COR-L47 (cell line): ENCODE data around the gene MAGOH.
"Not testable (repeated sequence)": the region's sequence is repeated elsewhere in the genome, so short reads cannot be mapped to it uniquely, and the experiment has no call there.

Experiments
- DNase-seq: peaks from one replicate; lab custom pipeline; 2025; lab: John Stamatoyannopoulos, UW

MAGOH gene

GRCh38 chr1:53220171-53220961, 18.0 kb downstream of the MAGOH start, which contains the start of gene CZIB:
CZIB (minus strand) TSS chr1:53220634; CDS start chr1:53220575, 59 bp downstream.
- peak; percentile 93 for DNase-seq

- no peak for DNase-seq
These were observed 18.6 kb downstream of the MAGOH start for GRCh38 chr1:53219711-53220110.

- DNase-seq: no peak
These were observed 20.1 kb downstream of the MAGOH start for GRCh38 chr1:53218201-53218600.

GRCh38 chr1:53214376-53214940, 23.9 kb downstream of the MAGOH start:
- no peak for DNase-seq

GRCh38 chr1:53210954-53211353, 27.4 kb downstream of the MAGOH start:
- DNase-seq: no peak

GRCh38 chr1:53210352-53210751, 28.0 kb downstream of the MAGOH start:
- DNase-seq: no peak

- DNase-seq: no peak
These were observed 30.6 kb downstream of the MAGOH start for GRCh38 chr1:53207726-53208125.

GRCh38 chr1:53206735-53207379, 31.5 kb downstream of the MAGOH start:
- no peak for DNase-seq

GRCh38 chr1:53206083-53206685, 32.1 kb downstream of the MAGOH start:
- not testable (repeated sequence) for DNase-seq

- DNase-seq: not testable (repeated sequence)
These were observed 32.8 kb downstream of the MAGOH start for GRCh38 chr1:53205496-53205895.

GRCh38 chr1:53203466-53203865, 34.9 kb downstream of the MAGOH start:
- no peak for DNase-seq

- no peak for DNase-seq
These were observed 40.1 kb downstream of the MAGOH start for GRCh38 chr1:53198241-53198651.

GRCh38 chr1:53197291-53198200, 40.8 kb downstream of the MAGOH start:
- DNase-seq: no peak

GRCh38 chr1:53196485-53197290, 41.6 kb downstream of the MAGOH start, which contains the start of gene CPT2:
CPT2 (plus strand) TSS chr1:53196824; CDS start chr1:53196944, 120 bp downstream.
- DNase-seq: peak; percentile 90

GRCh38 chr1:53196017-53196484, 42.3 kb downstream of the MAGOH start:
- no peak for DNase-seq

- DNase-seq: no peak
These were observed 42.9 kb downstream of the MAGOH start for GRCh38 chr1:53195246-53196016.

- DNase-seq: no peak
These were observed 48.1 kb downstream of the MAGOH start for GRCh38 chr1:53190210-53190611.

GRCh38 chr1:53189061-53189460, 49.3 kb downstream of the MAGOH start:
- DNase-seq: no peak

GRCh38 chr1:53188099-53188498, 50.2 kb downstream of the MAGOH start:
- DNase-seq: no peak

GRCh38 chr1:53187401-53187800, 50.9 kb downstream of the MAGOH start:
- DNase-seq: no peak
